Measurements from ENCODE around the gene JADE2. TPM values are rescaled to one million over a fixed set of nuclear protein-coding genes. Genes with fewer than 3 reads are reported as not detected.
A peak's percentile ranks its signal among the peaks of the same experiment; 100 is the strongest.

JADE2 gene
- total and polyA plus RNA-seq, 2 of the 8 experiments (the other 6 are each of a cell fraction or from before 2014, with no cell fraction given), result 19.2 to 55.8 TPM

- no peak overlapping the region for H3K14ac ChIP-seq (ENCODE audit: insufficient read length)
- POLR2A ChIA-PET (ENCODE audit: partially characterized antibody), result interaction anchor here (0.7 to 4.7 kb wide), 10 partner anchors 17 to 372 kb away, joined by 3 to 13 read pairs (median 3); partner anchors contain the start of gene SEC24A
- H2BK5ac ChIP-seq (ENCODE audit: low read depth, low read length), result peak overlapping the region; percentile 98
- peak overlapping the region; percentile 62; the same call in 1 of the 2 replicates for H3K27ac ChIP-seq (ENCODE audit: low read depth, low read length)
- no peaks in the 10 kb centered on the region for H3K36me3 ChIP-seq (ENCODE audit: control insufficient read depth in 2 of 4, insufficient read depth in 4 of 4, low read length in 3 of 4)
- peak overlapping the region; percentile 96 for H2BK12ac ChIP-seq (ENCODE audit: low read depth, low read length)
- peaks cover 2% of the 10 kb centered on the region for H3K23me2 ChIP-seq (ENCODE audit: low read depth, low read length)
- H3K79me2 ChIP-seq (ENCODE audit: control insufficient read depth in 1 of 2, insufficient read depth in 2 of 2, low read length in 2 of 2), result no peaks in the 10 kb centered on the region
- H3K4me1 ChIP-seq (replicated peaks in 1 of 4; ENCODE audit: control insufficient read depth in 3 of 4, insufficient read depth in 4 of 4, low read length in 3 of 4), result peaks cover 14 to 24% (median 17%) of the 10 kb centered on the region in 4 experiments
- H3K4me3 ChIP-seq (ENCODE audit: extremely low read depth in 1 of 4, insufficient read depth in 2 of 4, low read depth in 3 of 4, low read length in 4 of 4), result peak overlapping the region in 1 of 4 experiments; percentile 21; a peak in 2 of 8 replicates
- H2BK20ac ChIP-seq (ENCODE audit: low read length), result peak overlapping the region; percentile 99; the same call in 1 of the 2 replicates
- no peak overlapping the region for H3K23ac ChIP-seq (ENCODE audit: insufficient read length)
- H4K5ac ChIP-seq (ENCODE audit: insufficient read length, low read depth, low read length), result peak overlapping the region; percentile 71
- 29% methylated on average over 7 of the region's 7 CpGs; no CpG with 5 or more reads in 1 of the 2 experiments for WGBS, 2 experiments (ENCODE audit: extremely low coverage in 1 of 2, insufficient coverage in 1 of 2, insufficient read length in 1 of 2, insufficient replicate concordance in 2 of 2, low coverage in 1 of 2, low lambda C conversion rate in 2 of 2, missing lambda C conversion rate in 1 of 2)
- H3K79me1 ChIP-seq (ENCODE audit: low read depth, low read length), result no peaks in the 10 kb centered on the region; the same call in 1 of the 2 replicates
- no peaks in the 10 kb centered on the region for H3K27me3 ChIP-seq (replicated peaks in 1 of 4; ENCODE audit: control insufficient read depth in 3 of 4, extremely low read depth in 1 of 4, insufficient read depth in 3 of 4, low read length in 3 of 4)
- H2BK15ac ChIP-seq (ENCODE audit: low read length), result 0 out of 2 replicates have a peak overlapping the region, but pooled peaks have one; percentile 53
- no peak overlapping the region; the same call in 1 of the 2 replicates for H4K8ac ChIP-seq (ENCODE audit: extremely low read depth, insufficient read depth, low read length)
- no peaks in the 10 kb centered on the region for H3K9me3 ChIP-seq (ENCODE audit: insufficient read depth in 2 of 2, low read depth in 1 of 2, low read length in 1 of 2)
- FAIRE-seq (peak; percentile 97), DNase-seq (ENCODE audit: low read depth in 1 of 2, low spot score in 2 of 2) (peak; percentile 54 to 69)
- peak overlapping the region; percentile 55 for H3K4ac ChIP-seq (replicated peaks; ENCODE audit: insufficient read length, low read depth, low read length)
- no peaks in the 10 kb centered on the region for H4K20me1 ChIP-seq (replicated peaks in 1 of 2; ENCODE audit: control insufficient read depth in 1 of 2, insufficient read depth in 2 of 2, low read length in 2 of 2)
- H3K9ac ChIP-seq (replicated peaks in 1 of 4; ENCODE audit: extremely low read depth in 1 of 4, low read depth in 3 of 4, low read length in 3 of 4), result peak overlapping the region in 1 of 4 experiments; percentile 27; a peak in 1 of 7 replicates
- no peak overlapping the region for H2AFZ ChIP-seq (ENCODE audit: low read length)
- H3K4me2 ChIP-seq (ENCODE audit: insufficient read depth in 1 of 2, low read depth in 2 of 2, low read length in 2 of 2), result peak overlapping the region; percentile 45 to 55
- CTCF ChIA-PET (ENCODE audit: partially characterized antibody), result interaction anchor here (0.6 to 2.2 kb wide), 9 partner anchors 8 to 452 kb away, joined by 3 to 6 read pairs (median 4); no protein-coding TSS in a partner anchor
- peak overlapping the region; percentile 82; the same call in 1 of the 2 replicates for H2AK5ac ChIP-seq (ENCODE audit: low read depth, low read length)
- peak overlapping the region; percentile 91 for H3K18ac ChIP-seq (ENCODE audit: extremely low read depth, low read length)
- peak overlapping the region; percentile 89 for H4K91ac ChIP-seq (replicated peaks; ENCODE audit: insufficient read length, low read length)
- peak overlapping the region; percentile 97 for H2BK120ac ChIP-seq (replicated peaks; ENCODE audit: low read depth, low read length)
- peak overlapping the region; percentile 27 for H3K56ac ChIP-seq (replicated peaks; ENCODE audit: insufficient read length, low read depth, low read length)
- TF ChIP-seq POLR2AphosphoS5 (IDR thresholded peaks at IDR 0.05; ENCODE audit: low read depth, low read length) (0 out of 2 replicates have a peak, but pooled peaks have one; percentile 22), SIN3A (conservative IDR thresholded peaks at IDR 0.05 in 1 of 2, IDR thresholded peaks at IDR 0.05 in 1 of 2; ENCODE audit: low read depth in 1 of 2, low read length in 2 of 2) (peak; percentile 99), RAD21 (IDR thresholded peaks at IDR 0.05 in 1 of 2, conservative IDR thresholded peaks at IDR 0.05 in 1 of 2; ENCODE audit: low read depth in 2 of 2, low read length in 2 of 2) (no peak), MAX (IDR thresholded peaks at IDR 0.05) (0 out of 2 replicates have a peak, but pooled peaks have one; percentile 30), JUND (IDR thresholded peaks at IDR 0.05; ENCODE audit: low read length) (peak; percentile 62), BACH1 (IDR thresholded peaks at IDR 0.05; ENCODE audit: low read length) (peak; percentile 99), ASH2L (IDR thresholded peaks at IDR 0.05; ENCODE audit: low read length) (peak; percentile 56), MAFK (IDR thresholded peaks at IDR 0.05; ENCODE audit: low read depth, low read length) (peak; percentile 97), RFX5 (IDR thresholded peaks at IDR 0.05; ENCODE audit: borderline replicate concordance, low read depth, low read length) (no peak), SAP30 (IDR thresholded peaks at IDR 0.05; ENCODE audit: insufficient read depth, insufficient replicate concordance, low read length) (peak; percentile 98)
These were observed 66.8 kb downstream of the JADE2 start for GRCh38 chr5:134592141-134592746.

All from H1 (cell line).